GM12878 (cell line): Measurements from ENCODE around the gene OR2V1. TPM values are rescaled to one million over a fixed set of nuclear protein-coding genes. Genes with fewer than 3 reads are reported as not detected.

ENCODE experiments used
- ATAC-seq: fragments of 200-7000 bp; cut with Tn5 transposase; 3 replicates; pipeline ENCODE4 v1.9.1; 2020; ENCODE audit warnings: mild to moderate bottlenecking, moderate library complexity
- BruUV-seq: library from RNA; stranded (reverse); fragments of 400-500 nt; replicated peaks from 2 replicates; lab custom pipeline; 2021; lab: Mats Ljungman, UMichigan
- CTCF ChIA-PET: fragments of 300-600 bp; sonication (Branson Sonifier 250); formaldehyde crosslinking; extraction: SDS; loops from one replicate; lab custom pipeline; 2021; ENCODE audit warnings: inconsistent platforms; lab: Yijun Ruan, JAX
- POLR2A ChIA-PET: fragments of 350-600 bp; formaldehyde crosslinking; extraction: SDS; loops from one replicate; lab custom pipeline; 2021; ENCODE audit warnings: inconsistent platforms; lab: Charles Lee
- RAD21 ChIA-PET: fragments of 300-600 bp; sonication (Branson Sonifier 250); formaldehyde crosslinking; loops from one replicate; lab custom pipeline; 2023; ENCODE audit warnings: antibody characterized with exemption; ENCODE audit not compliant: unreplicated experiment; lab: Charles Lee
- SMC1A ChIA-PET: fragments of 300-600 bp; sonication (Branson Sonifier 250); formaldehyde crosslinking; loops from one replicate; lab custom pipeline; 2023; ENCODE audit not compliant: unreplicated experiment, uncharacterized antibody; lab: Charles Lee
- DNase-seq: peaks from one replicate; pipeline ENCODE4 v3.0.0-alpha.2; 2011; ENCODE audit warnings: low read depth, low spot score
- FAIRE-seq: peaks from 3 replicates; lab custom pipeline; 2011; peaks lifted over from hg19 to GRCh38; lab: Jason Lieb, UNC
- H2AFZ ChIP-seq: 2 replicates; pipeline ENCODE4 v1.6.0; 2011; ENCODE audit warnings: low read depth, low read length, control low read depth; ENCODE audit not compliant: control insufficient read depth
- H3K27ac ChIP-seq: 2 replicates; pipeline ENCODE4 v1.5.1; 2011; ENCODE audit warnings: control low read depth; ENCODE audit not compliant: control insufficient read depth, insufficient read depth
- H3K27me3 ChIP-seq, 2 experiments: replicated peaks in 1 of 2; 2 replicates each; pipeline versions ENCODE4 v1.6.0 to v1.6.1; 2011; ENCODE audit warnings: low read length in 1 of 2; ENCODE audit not compliant: control insufficient read depth in 2 of 2, insufficient read depth in 2 of 2
- H3K36me3 ChIP-seq, 2 experiments: 2 replicates each; pipeline ENCODE4 v1.5.1; 2011; ENCODE audit warnings: low read length in 1 of 2; ENCODE audit not compliant: control insufficient read depth in 2 of 2, insufficient read depth in 2 of 2
- H3K4me1 ChIP-seq: 2 replicates; pipeline ENCODE4 v1.6.1; 2011; ENCODE audit warnings: mild to moderate bottlenecking, low read length, moderate library complexity, mixed read lengths; ENCODE audit not compliant: control insufficient read depth, insufficient read depth
- H3K4me2 ChIP-seq: 2 replicates; pipeline ENCODE4 v1.6.0; 2011; ENCODE audit warnings: control low read depth; ENCODE audit not compliant: control insufficient read depth, insufficient read depth
- H3K4me3 ChIP-seq: fragments of 200-600 bp; sonication (generic); 2 replicates; pipeline ENCODE4 v1.5.1; 2016
- H3K79me2 ChIP-seq: 2 replicates; pipeline ENCODE4 v1.6.0; 2011; ENCODE audit warnings: low read length; ENCODE audit not compliant: control insufficient read depth, insufficient read depth
- H3K9ac ChIP-seq: 2 replicates; pipeline ENCODE4 v1.8.0; 2011; ENCODE audit warnings: low read length, control low read depth, mixed read lengths; ENCODE audit not compliant: control insufficient read depth, insufficient read depth
- H3K9me3 ChIP-seq: replicated peaks from 3 replicates; pipeline ENCODE4 v1.5.1; 2011; ENCODE audit warnings: mild to moderate bottlenecking, low read length; ENCODE audit not compliant: control insufficient read depth, insufficient read depth
- H4K20me1 ChIP-seq: 2 replicates; pipeline ENCODE4 v1.6.0; 2011; ENCODE audit not compliant: control insufficient read depth, insufficient read depth
- ATF7 ChIP-seq: fragments of 450-650 bp; IDR thresholded peaks from 2 replicates; pipeline ENCODE4 v1.6.1; 2016; ENCODE audit warnings: low read depth, mild to moderate bottlenecking
- ELK1 ChIP-seq: IDR thresholded peaks from 2 replicates; pipeline ENCODE4 v1.6.1; 2012; ENCODE audit warnings: low read depth, low read length, improper control_type of control experiment
- EZH2 ChIP-seq: IDR thresholded peaks from 2 replicates; pipeline ENCODE4 v1.6.1; 2012; ENCODE audit warnings: low read depth, mild to moderate bottlenecking, control low read depth, inconsistent platforms, low read length, borderline replicate concordance; ENCODE audit not compliant: control insufficient read depth
- FOXM1 ChIP-seq: IDR thresholded peaks from 2 replicates; pipeline ENCODE4 v1.6.1; 2012; ENCODE audit warnings: low read depth, mild to moderate bottlenecking, inconsistent platforms, low read length, moderate library complexity
- JUNB ChIP-seq: IDR thresholded peaks from 2 replicates; pipeline ENCODE4 v1.6.1; 2016; ENCODE audit warnings: antibody characterized with exemption, mild to moderate bottlenecking
- NFIC ChIP-seq: IDR thresholded peaks from 2 replicates; pipeline ENCODE4 v1.6.1; 2012; ENCODE audit warnings: low read depth, mild to moderate bottlenecking, inconsistent platforms, low read length, moderate library complexity
- PAX5 ChIP-seq: IDR thresholded peaks from 2 replicates; pipeline ENCODE4 v1.6.1; 2011; ENCODE audit warnings: low read depth, low read length, borderline replicate concordance
- POU2F2 ChIP-seq: IDR thresholded peaks from 3 replicates; pipeline ENCODE4 v1.6.1; 2011; ENCODE audit warnings: low read depth, mild to moderate bottlenecking, low read length, borderline replicate concordance
- RAD51 ChIP-seq: fragments of 450-650 bp; IDR thresholded peaks from 2 replicates; pipeline ENCODE4 v1.6.1; 2016; ENCODE audit warnings: moderate library complexity, mild to moderate bottlenecking, inconsistent platforms
- RCOR1 ChIP-seq: conservative IDR thresholded peaks from 2 replicates; pipeline ENCODE4 v1.6.1; 2012; ENCODE audit warnings: low read depth, low read length, improper control_type of control experiment
- RELA ChIP-seq: fragments of 450-650 bp; IDR thresholded peaks from 2 replicates; pipeline ENCODE4 v1.8.0; 2014; ENCODE audit warnings: borderline replicate concordance; ENCODE audit not compliant: partially characterized antibody
- SUPT20H ChIP-seq: IDR thresholded peaks from 2 replicates; pipeline ENCODE4 v1.6.1; 2011; ENCODE audit warnings: low read depth, mild to moderate bottlenecking, low read length, moderate library complexity, borderline replicate concordance; ENCODE audit not compliant: control insufficient read depth
- TCF7 ChIP-seq: IDR thresholded peaks from 2 replicates; pipeline ENCODE4 v1.6.1; 2014; ENCODE audit warnings: antibody characterized with exemption, borderline replicate concordance
- WGBS: methylation state at CpG from one replicate; pipeline ENCODE4 v1.1.6; 2016; ENCODE audit warnings: low lambda C conversion rate; ENCODE audit not compliant: insufficient replicate concordance, insufficient coverage; ENCODE audit errors: missing lambda C conversion rate; 5-methylcytosine and 5-hydroxymethylcytosine counted together
- in situ Hi-C: fragments of 300-500 bp; cut with MboI; formaldehyde crosslinking; loops from 9 replicates; pipeline ENCODE4 v1.14.3; 2018; ENCODE audit warnings: mixed read lengths
- intact Hi-C: fragments of 100-400 bp; cut with micrococcal nuclease; formaldehyde crosslinking; loops from one replicate; pipeline ENCODE4 v1.14.2; 2022; ENCODE audit not compliant: unreplicated experiment
- polyA plus RNA-seq, 11 experiments: library from polyadenylated mRNA; depleted of rRNA in 4 of 11; unstranded in 6 of 11; stranded (reverse) in 5 of 11; fragments of >200 nt; fragmentation: Nextera tagmentation in 4 of 11; fragmentation: Illumina TruSeq in 1 of 11; extraction: Ambion mirVana in 4 of 11; extraction: Trizol in 1 of 11; gene quantifications; 1 replicate in 1 of 11; 2 replicates in 10 of 11; pipeline versions ENCODE4 v1.2.1 to v1.2.3, GENCODE V29; 2011 to 2016; ENCODE audit warnings: inconsistent platforms in 2 of 11, missing spikeins in 2 of 11, low read depth in 1 of 11
- total RNA-seq, 4 experiments: library from RNA; depleted of rRNA in 3 of 4; stranded (reverse); fragments of >200 nt in 3 of 4; fragmentation: Illumina TruSeq in 1 of 4; extraction: Trizol in 1 of 4; gene quantifications; 2 replicates each; pipeline versions ENCODE4 v1.2.1 to v1.2.3, GENCODE V29; 2013 to 2021

Gene OR2V1
- total and polyA plus RNA-seq, 10 of the 15 experiments (the other 5 are each of a cell fraction or from before 2014, with no cell fraction given): 0.20 to 4.4 TPM; not detected in 8

GRCh38 chr5:181127456-181127855 is 3.5 kb downstream of the OR2V1 start:
- POLR2A ChIA-PET: no interaction called here
- H3K36me3 ChIP-seq: no peaks in the 10 kb centered on the region
- TF ChIP-seq ATF7: no peak
- in situ Hi-C loops (no loop called here), intact Hi-C loops (no loop called here)
- CTCF ChIA-PET: interaction anchor here (0.9 kb wide), 1 partner anchor 40 kb away, joined by 3 read pairs; no protein-coding TSS in a partner anchor
- FAIRE-seq: no peak
- H3K4me3 ChIP-seq: no peak overlapping the region
- RAD21 ChIA-PET: no interaction called here
- H3K4me1 ChIP-seq: no peaks in the 10 kb centered on the region
- no TSS peak for BruUV-seq
- H3K9ac ChIP-seq: no peak overlapping the region
- no peak overlapping the region for H2AFZ ChIP-seq
- no peak for DNase-seq
- no peak overlapping the region for H3K4me2 ChIP-seq
- SMC1A ChIA-PET: no interaction called here
- H3K79me2 ChIP-seq: no peaks in the 10 kb centered on the region
- ATAC-seq: no peak
- no peaks in the 10 kb centered on the region for H4K20me1 ChIP-seq
- no peaks in the 10 kb centered on the region; the same call in 2 of the 3 replicates for H3K9me3 ChIP-seq
- 33% methylated on average over 9 of the region's 10 CpGs for WGBS
- peaks cover 0 to 3% of the 10 kb centered on the region in 2 experiments; a peak in 2 of 4 replicates for H3K27me3 ChIP-seq
- H3K27ac ChIP-seq: no peak overlapping the region

GRCh38 chr5:181126841-181127240 is 4.1 kb downstream of the OR2V1 start:
- intact Hi-C loops: no loop called here
- POLR2A ChIA-PET: no interaction called here

More at GRCh38 chr5:181126841-181127240, 4.1 kb downstream of the OR2V1 start:
- TF ChIP-seq JUNB: no peak
- no peak for TF ChIP-seq NFIC
- TF ChIP-seq RCOR1: no peak
- TF ChIP-seq FOXM1: no peak
- no peak for TF ChIP-seq TCF7
- TF ChIP-seq SUPT20H: no peak
- TF ChIP-seq PAX5: no peak
- no peak for TF ChIP-seq EZH2
- TF ChIP-seq RELA: no peak
- no peak for TF ChIP-seq RAD51
- TF ChIP-seq ELK1: no peak
- no peak for TF ChIP-seq POU2F2
- TF ChIP-seq, all 136 proteins: peak for 0
- no peak for FAIRE-seq
- DNase-seq: no peak
- SMC1A ChIA-PET: no interaction called here
- ATAC-seq: no peak
- no peaks in the 10 kb centered on the region for H3K36me3 ChIP-seq
- no peak overlapping the region for H3K9ac ChIP-seq
- no peak overlapping the region for H3K27ac ChIP-seq
- WGBS: 52% methylated on average over 18 of the region's 18 CpGs
- BruUV-seq: no TSS peak
- no peak overlapping the region for H2AFZ ChIP-seq
- no peak overlapping the region for H3K4me3 ChIP-seq
- RAD21 ChIA-PET: no interaction called here
- no peaks in the 10 kb centered on the region for H3K4me1 ChIP-seq
- H3K27me3 ChIP-seq: peaks cover 0 to 3% of the 10 kb centered on the region in 2 experiments; a peak in 2 of 4 replicates
- H3K79me2 ChIP-seq: no peaks in the 10 kb centered on the region
- in situ Hi-C loops: no loop called here
- no peaks in the 10 kb centered on the region; the same call in 2 of the 3 replicates for H3K9me3 ChIP-seq
- no peak overlapping the region for H3K4me2 ChIP-seq
- no peaks in the 10 kb centered on the region for H4K20me1 ChIP-seq
- CTCF ChIA-PET: no interaction called here
